GM19099 (cell line): ENCODE data around the gene ZFP82.

Experiments
- POLR2A ChIP-seq: IDR thresholded peaks from 3 replicates; pipeline ENCODE4 v1.6.1; 2011; ENCODE audit warnings: low read depth; ENCODE audit not compliant: insufficient read length; ENCODE audit errors: extremely low read depth

ZFP82 gene

GRCh38 chr19:36379510-36379819 lies 39.0 kb downstream of the ZFP82 start:
- TF ChIP-seq POLR2A = no peak

- peak; percentile 62 for TF ChIP-seq POLR2A
Measured at GRCh38 chr19:36378625-36379509, 39.6 kb downstream of the ZFP82 start, which contains the start of gene ZFP14. Gene ZFP14 (minus strand): TSS chr19:36379201. CDS start chr19:36367892, 11,309 bp downstream.

GRCh38 chr19:36377541-36378178 lies 40.8 kb downstream of the ZFP82 start:
- no peak for TF ChIP-seq POLR2A

GRCh38 chr19:36373638-36374156 lies 44.7 kb downstream of the ZFP82 start:
- TF ChIP-seq POLR2A = no peak

- no peak for TF ChIP-seq POLR2A
Measured at GRCh38 chr19:36371886-36372285, 46.6 kb downstream of the ZFP82 start.

- no peak for TF ChIP-seq POLR2A
Measured at GRCh38 chr19:36363845-36364244, 54.6 kb downstream of the ZFP82 start.
